Lower leg skin (tissue), 4 donors: ENCODE data around the gene PATJ. TPM values are rescaled to one million over a fixed set of nuclear protein-coding genes. Genes with fewer than 3 reads are reported as not detected.
"Not testable (repeated sequence)": the region's sequence is repeated elsewhere in the genome, so short reads cannot be mapped to it uniquely, and the experiment has no call there.

Experiments used
- DNase-seq, 2 donors: peaks; one replicate each; pipeline ENCODE4 v3.0.0-alpha.2; 2019; ENCODE audit warnings: low spot score in 2 of 2
- H3K4me3 ChIP-seq: fragments of 200-600 bp; sonication (generic); 2 replicates; pipeline ENCODE4 v1.5.1; 2017; ENCODE audit warnings: mild to moderate bottlenecking, low read depth; ENCODE audit not compliant: poor library complexity, severe bottlenecking
- POLR2A ChIP-seq, 2 donors: fragments of 450-650 bp; IDR thresholded peaks; one replicate each; pipeline ENCODE4 v1.6.1; 2016 to 2017; ENCODE audit warnings: antibody characterized with exemption in 2 of 2, mild to moderate bottlenecking in 1 of 2, moderate library complexity in 1 of 2
- WGBS, 2 donors: methylation state at CpG; one replicate each; pipeline ENCODE4 v1.1.5; 2018; 5-methylcytosine and 5-hydroxymethylcytosine counted together
- intact Hi-C: fragments of 100-400 bp; cut with DNase I; formaldehyde crosslinking; loops from one replicate; pipeline ENCODE4 v1.15.0; 2023; ENCODE audit warnings: low total_unique reads
- total RNA-seq, 4 donors: library from RNA; depleted of rRNA; stranded (reverse); fragments of >200 nt; gene quantifications; one replicate each; pipeline ENCODE4 v1.1.0, GENCODE V29; 2016
- TF ChIP-seq, protein P1 (sequence below), 3 donors: fragments of 450-650 bp; IDR thresholded peaks; one replicate each; pipeline ENCODE4 v1.5.1; 2016; ENCODE audit warnings: antibody characterized with exemption in 3 of 3, mild to moderate bottlenecking in 3 of 3, moderate library complexity in 2 of 3

Gene PATJ
- total RNA-seq, 4 donors from 2014 or later: 50.5 to 89.3 (median 64.5) TPM

DNA sequence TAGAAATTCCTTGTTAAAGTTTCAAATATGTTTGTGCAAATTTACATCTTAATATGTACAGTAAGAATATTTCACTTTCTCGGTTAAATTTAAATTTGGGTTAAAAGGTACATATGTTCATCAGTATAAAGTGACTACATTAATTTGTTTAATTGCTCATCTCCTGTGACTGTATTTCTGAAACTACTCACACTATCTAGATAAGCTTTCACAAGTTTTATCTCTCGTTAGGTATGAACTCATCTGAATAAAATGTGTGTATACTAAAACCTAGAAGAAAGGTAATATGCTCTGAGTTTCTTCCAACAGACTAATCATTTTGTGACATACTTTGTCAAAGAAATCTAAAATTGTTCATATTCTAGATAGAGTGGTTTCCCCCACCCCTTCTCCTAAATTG, 150.7 kb downstream of the PATJ start:
- no peak overlapping the region for H3K4me3 ChIP-seq
- WGBS, 2 donors: 90 to 95% methylated on average over 2 of the region's 2 CpGs
- intact Hi-C loops: no loop called here
- TF ChIP-seq, protein P1, sequence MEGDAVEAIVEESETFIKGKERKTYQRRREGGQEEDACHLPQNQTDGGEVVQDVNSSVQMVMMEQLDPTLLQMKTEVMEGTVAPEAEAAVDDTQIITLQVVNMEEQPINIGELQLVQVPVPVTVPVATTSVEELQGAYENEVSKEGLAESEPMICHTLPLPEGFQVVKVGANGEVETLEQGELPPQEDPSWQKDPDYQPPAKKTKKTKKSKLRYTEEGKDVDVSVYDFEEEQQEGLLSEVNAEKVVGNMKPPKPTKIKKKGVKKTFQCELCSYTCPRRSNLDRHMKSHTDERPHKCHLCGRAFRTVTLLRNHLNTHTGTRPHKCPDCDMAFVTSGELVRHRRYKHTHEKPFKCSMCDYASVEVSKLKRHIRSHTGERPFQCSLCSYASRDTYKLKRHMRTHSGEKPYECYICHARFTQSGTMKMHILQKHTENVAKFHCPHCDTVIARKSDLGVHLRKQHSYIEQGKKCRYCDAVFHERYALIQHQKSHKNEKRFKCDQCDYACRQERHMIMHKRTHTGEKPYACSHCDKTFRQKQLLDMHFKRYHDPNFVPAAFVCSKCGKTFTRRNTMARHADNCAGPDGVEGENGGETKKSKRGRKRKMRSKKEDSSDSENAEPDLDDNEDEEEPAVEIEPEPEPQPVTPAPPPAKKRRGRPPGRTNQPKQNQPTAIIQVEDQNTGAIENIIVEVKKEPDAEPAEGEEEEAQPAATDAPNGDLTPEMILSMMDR (IDR thresholded peaks at IDR 0.05): no peak
- no peak for TF ChIP-seq POLR2A (IDR thresholded peaks at IDR 0.05)
- no peak for DNase-seq

DNA sequence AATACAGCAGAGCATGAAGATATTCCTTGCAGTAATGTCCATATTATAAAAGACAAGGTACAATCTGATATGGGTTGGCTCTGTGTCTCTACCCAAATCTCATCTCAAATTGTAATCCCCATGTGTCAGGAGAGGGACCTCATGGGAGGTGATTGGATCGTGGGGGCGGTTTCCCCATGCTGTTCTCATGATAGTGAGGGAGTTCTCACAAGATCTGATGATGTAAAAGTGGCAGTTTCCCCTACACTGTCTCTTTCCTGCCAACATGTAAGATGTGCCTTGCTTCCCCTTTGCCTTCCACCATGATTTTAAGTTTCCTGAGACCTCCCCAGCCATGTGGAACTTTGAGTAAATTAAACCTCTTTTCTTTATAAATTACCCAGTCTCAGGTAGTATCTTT, 152.0 kb downstream of the PATJ start:
- intact Hi-C loops, DNase-seq, H3K4me3 ChIP-seq: not testable (repeated sequence)
- 92 to 96% methylated on average over 2 of the region's 2 CpGs for WGBS, 2 donors

DNA sequence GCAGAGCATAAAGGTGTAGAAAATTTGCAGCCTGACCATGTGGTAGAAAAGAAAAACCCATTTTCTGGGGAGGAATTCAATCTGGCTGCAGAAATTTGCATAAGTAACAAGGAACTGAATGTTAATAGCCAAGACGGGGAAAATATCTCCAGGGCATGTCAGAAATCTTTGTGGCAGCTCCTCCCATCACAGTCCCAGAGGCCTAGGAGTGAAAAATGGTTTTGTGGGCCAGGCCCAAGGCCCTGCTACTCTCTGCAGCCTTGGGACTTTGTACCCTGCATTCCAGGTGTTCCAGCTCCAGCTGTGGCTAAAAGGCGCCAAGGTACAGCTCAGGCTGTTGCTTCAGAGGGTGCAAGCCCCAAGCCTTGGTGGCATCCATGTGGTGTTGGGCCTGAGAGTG, 152.9 kb downstream of the PATJ start:
- intact Hi-C loops: no loop called here
- DNase-seq: no peak
- H3K4me3 ChIP-seq: no peak overlapping the region
- 0% methylated on average over 1 to 2 of the region's 2 CpGs for WGBS, 2 donors
- no peak for TF ChIP-seq POLR2A (IDR thresholded peaks at IDR 0.05)
- TF ChIP-seq, protein P1 (IDR thresholded peaks at IDR 0.05): no peak

GRCh38 chr1:61898658-61899057, 156.4 kb downstream of the PATJ start:
- TF ChIP-seq, protein P1 (IDR thresholded peaks at IDR 0.05): no peak
- no peak for TF ChIP-seq POLR2A (IDR thresholded peaks at IDR 0.05)
- no peak for DNase-seq
- H3K4me3 ChIP-seq: no peak overlapping the region
- intact Hi-C loops: no loop called here
- 93 to 94% methylated on average over 3 of the region's 3 CpGs for WGBS, 2 donors

DNA sequence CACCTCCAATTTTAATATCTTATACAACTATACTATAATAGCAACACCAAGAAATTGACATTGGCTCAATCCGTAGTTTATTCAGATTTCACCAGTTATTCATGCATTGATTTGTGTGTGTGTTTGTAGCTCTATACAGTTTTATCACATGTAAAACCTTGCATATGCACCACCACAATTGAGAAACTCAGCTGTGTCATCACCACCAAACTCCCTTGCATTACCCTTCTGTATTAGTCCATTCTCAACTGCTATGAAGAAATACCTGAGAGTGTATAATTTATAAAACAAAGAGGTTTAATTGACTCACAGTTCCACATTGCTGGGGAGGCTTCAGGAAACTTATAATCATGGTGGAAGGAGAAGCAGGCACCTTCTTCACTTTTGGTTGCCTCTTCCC, 162.1 kb downstream of the PATJ start:
- 97 to 100% methylated on average over 1 of the region's 1 CpG for WGBS, 2 donors
- intact Hi-C loops: no loop called here
- no peak overlapping the region for H3K4me3 ChIP-seq
- TF ChIP-seq, protein P1 (IDR thresholded peaks at IDR 0.05): no peak
- TF ChIP-seq POLR2A (IDR thresholded peaks at IDR 0.05): no peak
- no peak for DNase-seq

DNA sequence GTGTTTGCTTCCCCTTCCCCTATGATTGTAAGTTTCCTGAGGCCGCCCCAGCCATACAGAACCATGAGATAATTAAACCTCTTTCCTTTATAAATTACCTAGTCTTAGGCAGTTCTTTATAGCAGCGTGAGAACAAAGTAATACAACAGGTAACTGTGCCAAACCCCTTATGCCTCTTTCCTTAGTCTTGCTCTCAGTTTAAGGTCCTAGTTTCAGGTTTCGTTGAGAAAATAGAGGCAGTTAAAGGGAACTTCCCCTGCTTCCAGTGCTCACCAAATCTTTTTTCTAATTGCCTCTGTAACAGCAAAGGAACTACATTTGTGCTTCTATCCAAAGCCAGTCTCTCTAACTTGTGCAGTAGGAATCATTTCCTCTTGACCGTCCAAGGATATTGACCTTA, 164.8 kb downstream of the PATJ start:
- TF ChIP-seq, protein P1 (IDR thresholded peaks at IDR 0.05): no peak
- TF ChIP-seq POLR2A (IDR thresholded peaks at IDR 0.05): no peak
- WGBS, 2 donors: 78 to 83% methylated on average over 4 of the region's 4 CpGs
- no peak overlapping the region for H3K4me3 ChIP-seq
- intact Hi-C loops: no loop called here
- DNase-seq: no peak
